Skin of body (tissue), 2 donors: ENCODE measurements around the gene TEDC2. TPM values are rescaled to one million over a fixed set of nuclear protein-coding genes. Genes with fewer than 3 reads are reported as not detected.
"Not testable (repeated sequence)": the region's sequence is repeated elsewhere in the genome, so short reads cannot be mapped to it uniquely, and the experiment has no call there.

Source experiments
- DNase-seq: peaks from one replicate; lab custom pipeline; 2025; lab: John Stamatoyannopoulos, UW
- total RNA-seq: library from RNA; depleted of rRNA; stranded (reverse); fragments of >200 nt; gene quantifications from one replicate; pipeline ENCODE4 v1.2.3, GENCODE V29; 2014

The TEDC2 gene, protein sequence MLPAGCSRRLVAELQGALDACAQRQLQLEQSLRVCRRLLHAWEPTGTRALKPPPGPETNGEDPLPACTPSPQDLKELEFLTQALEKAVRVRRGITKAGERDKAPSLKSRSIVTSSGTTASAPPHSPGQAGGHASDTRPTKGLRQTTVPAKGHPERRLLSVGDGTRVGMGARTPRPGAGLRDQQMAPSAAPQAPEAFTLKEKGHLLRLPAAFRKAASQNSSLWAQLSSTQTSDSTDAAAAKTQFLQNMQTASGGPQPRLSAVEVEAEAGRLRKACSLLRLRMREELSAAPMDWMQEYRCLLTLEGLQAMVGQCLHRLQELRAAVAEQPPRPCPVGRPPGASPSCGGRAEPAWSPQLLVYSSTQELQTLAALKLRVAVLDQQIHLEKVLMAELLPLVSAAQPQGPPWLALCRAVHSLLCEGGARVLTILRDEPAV
- 3.4 TPM for total RNA-seq

DNA sequence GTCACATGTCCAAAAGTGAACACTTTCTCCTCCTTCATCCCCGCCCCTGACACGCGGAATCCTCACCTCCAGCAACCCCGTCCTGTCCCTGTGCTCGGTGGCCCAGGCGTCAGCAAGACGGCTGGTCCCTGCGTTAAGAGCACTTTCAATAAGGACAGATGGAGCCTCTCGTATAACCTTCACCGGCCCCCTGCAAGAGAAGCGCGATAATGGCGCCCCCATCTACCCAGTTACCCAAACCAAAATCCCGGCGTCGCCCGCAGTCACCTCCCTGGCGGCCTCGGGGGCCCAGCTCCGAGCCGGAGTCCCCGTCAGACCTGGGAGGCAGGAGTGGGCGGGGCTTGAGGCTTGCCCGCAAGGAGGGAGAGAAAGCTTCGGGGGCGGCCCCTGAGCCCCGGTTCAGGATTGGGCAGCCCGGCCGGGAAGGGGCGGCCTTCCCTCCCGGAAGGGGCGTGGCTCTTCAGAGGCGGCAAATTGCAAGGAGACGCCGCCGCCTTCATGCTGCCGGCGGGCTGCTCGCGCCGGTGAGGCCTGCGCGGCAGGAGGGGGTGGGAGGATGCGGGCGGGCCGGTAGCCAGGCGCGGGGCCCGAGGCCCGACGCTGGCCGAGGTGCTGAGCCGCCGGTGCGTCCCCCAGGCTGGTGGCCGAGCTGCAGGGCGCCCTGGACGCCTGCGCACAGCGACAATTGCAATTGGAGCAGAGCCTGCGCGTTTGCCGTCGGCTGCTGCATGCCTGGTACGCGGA lies at the start of gene TEDC2:
TSS of gene TEDC2 (plus strand) at position 463 of the 744 bp plus-strand sequence. CDS start at position 499, 36 bp downstream.
- DNase-seq: peak; percentile 83

DNA sequence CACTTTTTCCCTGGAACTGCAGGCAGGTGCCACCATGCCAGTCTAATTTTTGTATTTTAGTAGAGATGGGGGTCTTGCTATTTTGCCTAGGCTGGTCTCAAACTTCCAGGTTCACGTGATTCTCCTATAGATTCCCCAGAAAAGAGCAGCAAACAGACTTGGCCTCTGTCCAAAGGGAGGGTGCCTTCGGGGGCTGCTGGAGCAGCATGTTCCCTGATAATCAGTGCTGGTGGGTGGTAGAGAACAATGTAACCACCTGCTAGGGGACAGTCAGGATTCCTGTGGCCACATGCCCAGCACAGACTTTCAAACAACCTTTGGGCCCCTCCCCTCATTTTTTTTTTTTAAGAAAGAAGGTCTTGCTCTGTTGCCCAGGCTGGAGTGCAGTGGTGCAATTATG lies 44.8 kb upstream of the TEDC2 start:
- DNase-seq: no peak

DNA sequence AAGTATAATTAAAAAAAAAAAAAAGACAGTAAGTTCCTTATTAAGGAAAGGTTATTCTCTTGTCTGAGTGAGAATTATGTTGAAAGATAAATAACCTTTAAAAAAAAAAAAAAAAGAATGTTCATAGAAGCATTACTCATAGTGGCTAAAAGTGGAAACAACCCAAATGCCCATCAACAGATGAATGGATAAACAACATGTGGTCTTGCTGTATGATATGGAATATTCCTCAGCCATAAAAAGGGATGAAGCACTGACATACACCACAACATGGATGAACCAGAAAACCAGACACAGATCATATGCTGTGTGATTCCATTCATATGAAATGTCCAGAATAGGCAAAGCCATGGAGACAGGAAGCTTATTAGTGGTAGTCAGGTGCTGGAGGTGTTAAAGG lies 39.9 kb upstream of the TEDC2 start:
- DNase-seq: no peak

DNA sequence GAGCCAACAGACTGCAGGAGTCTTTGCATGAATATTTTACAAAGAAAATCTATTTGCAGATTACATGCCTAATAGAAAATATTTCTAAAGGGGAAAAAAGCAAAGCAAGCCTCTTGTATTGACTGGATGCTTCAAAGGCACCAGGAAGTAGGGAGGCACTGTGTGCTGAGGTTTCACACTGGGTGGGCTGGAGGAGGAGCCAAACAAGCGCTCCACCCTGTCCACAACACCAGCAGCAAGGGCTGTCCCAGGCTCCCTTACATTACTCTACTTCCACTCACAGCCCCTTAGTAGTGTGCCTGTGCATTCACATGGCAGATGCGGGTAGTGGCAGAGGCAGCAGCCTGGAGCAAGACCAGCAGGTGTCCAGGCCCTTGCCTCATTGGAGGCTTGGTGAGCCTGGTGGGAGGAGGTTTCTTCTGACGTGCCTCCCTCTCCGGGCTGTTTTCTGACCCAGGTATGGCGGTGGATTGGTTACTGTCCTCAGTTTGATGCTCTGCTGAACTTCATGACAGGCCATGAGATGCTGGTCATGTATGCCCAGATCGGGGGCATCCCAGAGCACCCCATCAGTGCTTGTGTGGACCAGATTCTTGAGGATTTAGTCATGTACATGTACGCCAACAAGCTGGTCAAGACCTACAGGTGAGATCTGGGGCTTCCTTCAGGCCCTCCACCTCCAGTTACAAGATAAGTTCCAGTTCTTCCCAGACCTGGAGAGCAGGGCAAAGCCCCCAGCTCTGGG lies 37.6 kb upstream of the TEDC2 start:
- DNase-seq: no peak

DNA sequence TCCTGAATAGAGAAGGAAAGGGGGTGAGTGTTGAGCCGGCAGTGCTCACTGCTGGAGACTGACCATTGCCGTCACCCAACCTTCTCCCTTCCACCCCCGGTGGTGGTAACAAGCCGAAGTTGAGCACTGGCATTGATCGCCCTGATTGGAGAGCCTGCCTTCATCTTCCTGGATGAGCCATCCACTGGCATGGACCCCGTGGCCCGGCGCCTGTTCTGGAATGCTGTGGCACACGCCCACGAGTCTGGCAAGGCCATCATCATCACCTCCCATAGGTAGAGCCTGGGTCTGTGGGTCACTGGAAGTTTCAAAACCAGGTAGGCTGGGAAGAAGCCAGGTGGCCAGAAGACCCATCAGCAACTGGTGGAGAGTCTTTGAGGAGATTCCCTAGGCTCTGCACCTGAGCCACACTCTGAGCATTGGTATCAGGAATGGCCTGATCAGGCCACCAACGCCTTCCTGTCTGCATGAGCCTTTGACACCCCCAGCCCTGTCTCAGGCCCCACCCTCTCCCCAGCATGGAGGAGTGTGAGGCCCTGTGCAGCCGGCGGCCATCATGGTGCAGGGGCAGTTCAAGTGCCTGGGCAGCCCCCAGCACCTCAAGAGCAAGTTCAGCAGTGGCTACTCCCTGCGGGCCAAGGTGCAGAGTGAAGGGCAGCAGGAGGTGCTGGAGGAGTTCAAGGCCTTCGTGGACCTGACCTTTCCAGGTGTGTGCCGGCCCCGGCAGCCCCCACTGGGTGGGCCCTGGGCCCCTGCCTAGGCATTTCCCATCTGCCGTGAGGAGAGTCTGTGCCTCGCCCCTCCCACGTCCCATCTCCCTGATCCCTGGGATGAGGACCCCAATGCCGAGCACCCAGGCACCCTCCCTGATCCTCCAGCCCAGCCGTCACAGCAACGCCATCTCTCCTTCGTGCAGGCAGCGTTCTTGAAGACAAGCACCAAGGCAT lies 35.6 kb upstream of the TEDC2 start:
- no peak for DNase-seq

DNA sequence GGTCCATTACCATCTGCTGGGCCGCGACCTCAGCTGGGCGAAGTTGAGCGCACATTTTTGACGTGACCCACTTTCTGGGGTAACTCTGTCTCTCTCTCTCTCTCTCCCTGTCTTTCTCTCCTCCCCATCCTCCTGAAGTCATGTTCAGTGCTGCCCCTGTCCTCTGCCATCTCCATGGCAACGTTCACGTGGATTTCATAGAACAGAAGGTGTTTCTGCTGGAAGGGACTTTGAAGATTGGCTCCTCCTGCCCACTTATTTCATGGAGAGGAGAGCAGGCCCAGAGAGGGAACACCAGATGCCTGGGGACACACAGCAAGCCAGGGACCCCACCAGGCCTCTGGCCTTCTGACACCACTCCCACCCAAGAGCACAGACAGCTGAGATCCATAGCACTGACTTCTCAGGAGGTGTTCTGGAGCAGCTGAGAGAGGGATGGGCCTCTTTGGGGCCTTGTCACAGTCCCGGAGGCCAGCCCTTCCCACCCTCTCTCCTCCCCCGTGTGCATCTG lies 34.8 kb upstream of the TEDC2 start:
- DNase-seq: no peak

DNA sequence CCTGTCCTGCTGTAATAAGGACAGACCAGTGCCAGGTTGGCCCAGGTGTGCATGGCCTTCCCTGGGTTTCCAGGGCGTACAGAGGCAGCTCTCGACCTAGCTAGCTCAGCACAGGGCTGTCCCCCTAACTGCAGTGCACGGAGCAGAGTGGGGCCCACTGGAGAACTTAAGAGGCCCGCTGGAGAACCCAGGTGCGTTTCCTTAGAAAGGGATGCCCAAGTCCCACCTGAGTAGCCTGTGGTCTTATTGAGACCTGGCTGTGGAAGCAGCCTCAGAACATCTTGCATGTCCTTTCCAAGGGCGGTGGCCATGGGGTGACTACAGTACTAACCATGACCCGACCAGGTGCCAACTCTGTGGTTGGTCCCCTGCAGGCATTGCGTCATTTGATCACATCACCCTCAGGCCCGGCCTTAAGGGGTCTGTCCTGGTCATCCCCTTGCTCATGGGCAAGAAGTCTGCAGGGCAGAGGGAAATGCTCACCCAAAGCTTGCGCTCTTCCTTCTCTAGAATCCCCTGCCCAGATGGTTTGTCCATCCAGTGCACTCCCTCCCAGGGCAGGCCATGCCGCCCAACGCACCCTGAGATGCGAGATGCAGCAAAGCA lies 34.0 kb upstream of the TEDC2 start:
- no peak for DNase-seq

DNA sequence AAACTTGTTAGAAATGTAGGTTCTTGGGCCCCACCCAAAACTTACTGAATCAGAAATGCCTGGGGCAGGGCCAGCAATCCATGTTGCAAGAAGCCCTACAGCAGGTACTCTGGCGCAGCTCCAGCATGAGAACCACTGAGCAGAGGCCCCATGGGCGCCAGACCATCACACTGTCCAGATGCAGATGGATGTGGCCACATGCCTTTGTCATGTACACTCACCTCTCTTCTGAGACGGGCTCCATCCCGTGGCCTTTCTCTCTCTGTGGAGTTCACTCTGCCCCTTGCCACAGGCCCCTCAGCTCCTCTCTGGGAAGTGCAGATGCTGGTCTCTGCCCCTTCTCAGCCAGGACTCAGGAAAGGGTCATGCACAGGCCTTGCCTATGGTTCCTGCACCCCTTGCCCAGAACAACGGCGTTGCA lies 33.0 kb upstream of the TEDC2 start:
- DNase-seq: no peak

DNA sequence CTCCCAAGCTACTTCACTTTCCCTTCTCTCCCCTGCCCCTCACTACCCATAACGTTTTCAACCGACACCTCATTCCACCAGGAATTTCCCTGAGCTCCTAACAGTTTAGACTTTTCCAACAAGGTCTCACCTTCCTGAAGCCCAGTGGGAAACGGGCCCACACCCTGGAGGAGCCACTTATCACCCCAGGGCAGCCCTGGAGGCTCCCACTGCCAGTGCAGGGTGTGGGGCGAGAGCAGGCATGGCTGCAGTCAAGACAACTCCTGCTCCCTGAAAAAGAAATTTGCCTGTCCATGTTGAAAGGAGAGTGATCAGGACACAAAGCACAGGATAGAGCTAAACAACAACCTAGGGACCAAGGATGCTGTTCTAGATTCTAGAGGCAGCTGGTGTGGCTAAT lies 32.4 kb upstream of the TEDC2 start:
- DNase-seq: no peak

DNA sequence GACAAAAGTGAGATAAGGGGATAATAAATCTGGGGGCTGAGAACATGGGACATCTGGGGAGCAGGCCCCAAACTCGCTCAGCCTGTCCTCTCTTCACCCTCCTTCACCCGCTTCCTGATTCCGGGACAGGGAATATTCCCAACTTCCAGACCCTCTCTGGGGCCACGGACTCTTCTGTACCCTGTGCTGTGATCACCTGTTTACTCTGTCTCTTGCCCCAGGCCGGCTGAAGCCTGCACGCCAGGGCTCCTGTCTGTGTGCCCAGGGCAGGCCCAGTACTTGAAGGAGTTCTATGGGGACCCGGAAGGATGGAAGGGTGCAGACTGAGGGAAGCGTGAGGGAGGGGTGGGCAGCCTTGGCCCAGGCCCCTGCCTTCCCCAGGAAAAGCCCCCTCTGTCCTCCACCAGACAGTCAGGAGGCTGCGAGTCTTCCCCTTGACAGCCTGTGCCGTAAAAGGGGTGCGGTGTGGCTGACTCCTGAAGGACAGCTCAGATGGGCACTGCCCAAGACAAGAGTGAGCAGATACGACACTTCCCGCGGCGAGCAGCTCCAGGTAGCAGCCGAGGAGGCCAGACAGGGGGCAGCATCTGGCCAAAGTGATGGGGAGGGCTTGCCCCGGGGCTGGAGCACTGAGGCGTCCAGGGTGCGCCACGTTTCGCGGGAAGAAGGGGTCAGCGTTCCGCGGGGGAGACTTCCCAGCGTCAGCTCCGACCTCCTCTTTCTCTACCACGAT lies 31.7 kb upstream of the TEDC2 start:
- no peak for DNase-seq

DNA sequence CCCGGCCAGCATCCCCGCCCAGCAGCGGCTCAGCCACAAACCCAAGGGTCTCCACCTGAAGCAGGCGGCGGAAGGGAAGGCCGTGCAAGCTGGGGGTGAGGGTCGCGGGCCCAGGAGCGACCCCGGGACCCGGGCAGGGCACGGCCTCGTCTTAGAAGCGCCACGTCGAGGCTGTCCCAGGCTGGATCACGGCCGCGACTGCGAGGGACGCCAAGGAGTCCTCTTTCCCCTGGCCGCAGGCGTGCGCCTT lies 31.2 kb upstream of the TEDC2 start:
- no peak for DNase-seq

DNA sequence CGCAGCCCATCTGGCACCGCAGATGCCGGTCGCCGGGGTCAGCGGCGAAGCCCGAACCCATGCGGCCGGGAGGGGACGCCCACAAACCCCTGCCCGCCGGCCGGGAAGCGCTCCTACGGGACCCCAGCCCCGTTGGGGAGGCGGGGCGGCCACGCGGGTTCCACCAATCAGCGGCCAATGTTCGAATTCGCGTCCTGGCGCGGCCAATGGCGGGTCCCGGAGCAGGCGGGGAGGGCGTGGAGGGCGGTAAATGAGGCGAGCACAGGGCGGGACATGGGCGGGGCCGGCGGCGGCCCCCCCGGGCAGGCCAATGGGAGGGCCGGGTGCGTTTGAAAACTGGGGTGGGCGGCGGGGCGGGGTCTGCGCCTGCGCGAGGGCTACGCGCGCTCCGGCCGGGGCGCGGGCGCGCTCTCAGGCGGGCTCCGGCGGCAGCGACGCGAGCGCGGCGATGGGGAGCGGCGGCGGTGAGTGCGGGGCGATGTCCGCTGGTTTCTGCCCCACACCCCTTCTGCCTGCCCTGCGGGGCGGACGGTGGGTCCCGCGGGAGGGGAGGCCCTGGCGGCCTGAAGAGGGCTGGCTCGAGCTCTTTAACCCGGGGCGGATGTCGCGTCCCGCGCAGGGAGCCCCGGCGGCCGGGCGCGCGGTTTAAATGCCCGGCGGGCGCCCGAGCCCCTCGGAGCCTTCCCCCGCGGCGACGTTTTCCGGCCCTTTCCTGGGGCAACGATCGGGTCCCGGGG lies 30.7 kb upstream of the TEDC2 start, which contains the start of gene CCNF:
TSS of gene CCNF (plus strand) at position 414 of the 737 bp plus-strand sequence. CDS start at position 449, 35 bp downstream.
- peak; percentile 96 for DNase-seq

DNA sequence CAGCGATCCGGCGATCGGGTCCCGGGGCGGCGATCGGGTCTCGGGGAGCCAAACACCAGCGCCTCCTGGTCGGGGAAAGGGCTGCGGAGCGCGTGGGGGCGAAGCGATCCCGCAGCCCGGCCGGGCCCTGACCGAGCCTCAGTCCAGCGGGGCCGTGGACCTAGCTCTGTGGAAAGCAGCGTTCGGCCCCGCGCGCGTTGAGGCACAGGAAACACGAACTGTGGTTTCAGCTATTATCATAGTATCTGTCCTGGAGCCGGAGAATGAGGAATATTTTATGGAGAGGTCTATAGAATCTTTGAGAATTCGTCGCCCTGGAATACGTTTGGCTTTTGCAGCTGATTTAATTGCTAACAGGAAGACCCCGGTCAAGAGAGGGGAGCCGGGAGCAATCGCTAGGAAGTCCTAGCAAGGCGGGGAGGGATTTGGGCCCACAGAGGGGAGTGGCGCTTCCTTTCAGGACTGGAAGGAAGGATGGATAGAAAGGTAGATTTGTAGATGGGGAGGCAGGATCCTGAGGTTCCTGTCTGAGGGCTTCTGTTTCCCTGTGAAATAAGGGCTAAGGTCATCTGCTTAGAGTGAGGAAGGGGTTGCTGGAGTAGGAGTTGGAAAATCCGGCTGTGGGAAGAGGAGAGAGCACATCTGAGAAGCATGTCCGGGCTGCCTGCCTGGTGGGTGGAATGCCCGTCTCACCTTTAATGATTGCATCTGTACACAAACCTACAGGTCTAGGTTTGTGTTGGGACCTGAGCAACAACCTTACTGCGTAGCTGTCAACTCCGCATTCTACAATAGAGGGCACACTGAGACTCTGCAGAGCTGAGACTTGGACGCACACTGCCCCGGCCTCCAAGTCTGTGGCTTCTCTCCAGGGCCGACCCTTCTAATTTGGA lies 29.9 kb upstream of the TEDC2 start:
- DNase-seq: no peak

DNA sequence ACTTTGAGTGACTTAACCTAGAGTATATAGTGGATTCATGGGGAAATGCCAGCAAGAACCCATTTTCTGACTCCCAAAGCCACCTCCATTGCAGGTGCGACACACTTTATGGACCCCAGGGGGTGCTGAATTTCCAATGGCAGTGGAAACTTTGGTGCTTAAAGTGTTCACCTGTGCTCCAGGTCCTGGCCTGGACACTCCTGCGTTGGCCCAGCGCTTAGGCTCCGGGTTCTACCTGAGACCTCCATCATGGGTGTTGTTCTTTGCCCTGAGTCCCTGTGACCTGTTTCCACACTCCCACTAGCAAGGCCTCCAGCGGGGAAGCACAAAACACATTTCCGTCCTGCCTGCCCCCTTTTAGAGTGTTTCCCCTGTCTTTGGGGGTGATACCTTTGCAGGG lies 27.6 kb upstream of the TEDC2 start:
- DNase-seq: no peak

DNA sequence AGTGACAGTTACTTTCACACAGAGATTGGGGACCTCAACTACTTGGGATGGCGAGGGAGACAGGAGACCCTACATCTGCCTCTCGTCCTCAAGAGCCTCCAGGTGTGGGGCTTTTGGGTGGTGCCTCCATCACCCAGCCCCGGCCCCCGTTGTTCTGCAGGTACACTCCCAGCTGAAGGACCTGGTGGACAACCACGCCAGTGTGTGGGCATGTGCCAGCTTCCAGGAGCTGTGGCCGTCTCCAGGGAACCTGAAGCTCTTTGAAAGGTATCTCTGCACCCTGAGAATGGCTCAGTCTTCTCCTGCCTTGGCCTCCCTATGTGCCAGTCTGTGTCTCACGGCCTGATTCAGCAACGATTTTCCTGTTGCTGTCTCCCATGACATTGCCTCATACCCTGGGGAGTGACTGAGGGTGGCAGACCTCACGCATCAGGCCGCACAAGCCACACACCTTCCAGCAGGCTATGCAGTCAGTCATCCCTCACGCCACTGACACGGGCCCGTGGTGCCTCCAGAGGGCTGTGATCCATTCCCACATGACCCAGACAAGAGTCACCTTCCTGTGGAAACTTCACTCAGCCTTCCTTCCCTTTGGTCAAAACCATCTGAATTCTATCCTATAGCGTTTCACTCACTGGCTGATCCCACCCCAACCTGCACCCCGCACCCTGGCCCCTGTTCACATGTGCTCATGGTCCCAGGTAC lies 27.0 kb upstream of the TEDC2 start:
- DNase-seq: no peak

DNA sequence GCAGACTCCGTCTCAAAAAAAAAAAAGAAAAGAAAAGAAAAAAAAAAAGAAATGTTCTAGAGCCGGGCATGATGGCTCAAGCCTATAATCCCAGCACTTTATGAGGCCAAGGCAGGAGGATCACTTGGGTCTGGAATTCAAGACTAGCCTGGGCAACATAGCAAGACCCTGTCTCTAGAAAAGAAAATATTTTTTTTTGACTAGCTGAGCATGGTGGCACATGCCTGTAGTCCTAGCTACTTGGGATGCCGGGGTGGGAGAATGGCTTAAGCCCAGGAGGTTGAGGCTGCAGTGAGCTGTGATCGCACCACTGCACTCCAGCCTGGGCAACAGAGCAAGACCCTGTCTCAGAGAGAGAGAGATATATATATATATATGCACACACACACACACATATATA lies 24.7 kb upstream of the TEDC2 start:
- not testable (repeated sequence) for DNase-seq

DNA sequence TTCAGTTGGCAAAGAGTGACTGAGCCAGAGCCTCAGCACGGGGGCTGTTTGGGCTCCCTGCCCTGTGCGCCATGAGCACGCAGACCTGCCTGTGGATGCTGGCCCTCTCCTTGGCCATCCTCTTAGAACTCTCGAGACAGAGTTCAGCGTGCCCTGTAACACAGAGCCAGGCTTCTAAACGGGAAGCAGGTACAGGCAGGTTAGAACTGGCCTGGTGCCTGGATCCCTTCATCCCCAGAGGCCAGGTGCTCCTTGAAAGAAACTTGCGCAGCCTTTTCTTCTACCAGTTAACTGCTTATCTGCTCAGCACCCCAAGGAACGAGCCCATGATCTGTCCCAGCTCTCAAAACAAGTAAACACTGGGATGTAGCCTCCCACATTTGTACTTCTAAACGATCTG lies 23.8 kb upstream of the TEDC2 start:
- DNase-seq: no peak
